GM15510 (cell line): ENCODE measurements around the gene GZMB.

ENCODE experiments used
- POLR2A ChIP-seq: IDR thresholded peaks from 3 replicates; pipeline ENCODE4 v1.6.1; 2011; ENCODE audit warnings: borderline replicate concordance; ENCODE audit not compliant: insufficient read length; ENCODE audit errors: extremely low read depth

GZMB gene

DNA sequence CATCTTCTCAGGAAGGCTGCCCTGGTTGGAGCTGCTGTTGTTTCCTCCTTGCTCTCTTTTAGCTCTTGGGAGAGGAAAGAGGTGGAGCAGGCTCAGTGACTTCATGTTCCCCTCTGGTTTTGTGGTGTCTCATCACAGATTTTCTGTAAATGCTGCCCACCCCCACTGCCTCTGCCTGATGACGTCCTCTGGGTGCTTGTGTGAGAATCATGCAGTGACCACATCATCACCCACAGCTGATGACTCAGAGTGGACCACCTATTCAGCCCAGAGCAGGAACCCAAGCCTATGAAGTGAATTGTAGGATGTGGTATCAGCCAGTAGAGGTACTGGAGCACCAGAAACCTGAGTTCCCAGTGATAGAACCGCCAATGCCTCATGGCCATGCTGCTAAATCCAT lies at the start of gene GZMB:
GZMB (minus strand) TSS at position 33 of the 400 bp plus-strand sequence; CDS start at position 3, 30 bp downstream.
- TF ChIP-seq POLR2A: no peak

DNA sequence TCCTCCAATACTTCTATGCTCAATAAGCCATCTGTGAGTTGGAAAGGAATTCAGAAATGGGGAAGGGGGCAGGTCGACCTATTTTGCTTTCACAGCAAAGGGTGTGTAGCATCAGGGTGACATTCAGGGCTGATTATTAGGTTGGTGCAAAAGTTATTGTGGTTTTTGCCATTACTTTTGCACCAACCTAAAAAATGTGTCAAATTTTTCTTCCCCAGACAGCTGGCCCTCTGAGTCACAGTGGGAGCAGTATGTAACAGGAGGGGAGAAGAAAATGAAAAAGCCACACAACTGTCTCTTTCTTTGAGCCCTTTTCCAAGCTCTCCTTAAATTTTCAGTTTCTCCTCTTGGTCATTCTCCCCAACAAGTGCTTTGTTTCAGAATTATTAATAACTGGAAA lies 47.1 kb upstream of the GZMB start:
- TF ChIP-seq POLR2A: no peak

GRCh38 chr14:24680516-24680915 lies 46.5 kb upstream of the GZMB start:
- TF ChIP-seq POLR2A: no peak

DNA sequence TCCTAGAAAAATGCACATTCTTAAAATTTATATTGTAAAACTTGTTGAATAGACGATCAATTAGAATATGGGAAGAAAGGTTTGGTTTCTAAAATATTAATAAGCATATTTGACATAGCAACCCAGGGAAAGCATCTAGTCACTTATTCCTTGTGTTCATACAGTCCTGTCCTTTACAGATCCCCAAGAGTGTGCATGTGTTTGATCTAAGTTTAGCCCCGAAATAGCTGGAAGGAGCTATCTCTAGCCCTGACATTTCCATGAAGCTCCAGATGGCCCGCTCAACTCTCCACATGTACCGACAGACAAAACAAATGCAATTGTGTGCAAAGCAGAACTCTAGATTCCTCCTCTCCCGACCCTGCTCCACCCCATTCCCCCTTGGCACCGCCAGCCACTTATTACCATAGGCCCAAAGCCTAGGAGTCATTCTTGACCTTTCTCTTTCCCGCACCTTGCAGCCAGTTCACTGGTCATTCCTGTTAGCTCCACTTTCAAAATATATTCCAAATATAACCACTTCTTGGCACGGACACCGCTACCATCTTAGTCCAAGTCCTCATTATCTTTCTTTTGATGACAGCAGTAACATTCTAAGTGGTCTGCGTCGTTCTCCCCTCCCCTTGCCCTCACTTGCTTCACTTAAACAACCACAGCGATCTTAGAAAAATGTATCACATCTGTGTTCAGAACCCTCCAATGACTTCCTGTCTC lies 45.4 kb upstream of the GZMB start:
- no peak for TF ChIP-seq POLR2A

DNA sequence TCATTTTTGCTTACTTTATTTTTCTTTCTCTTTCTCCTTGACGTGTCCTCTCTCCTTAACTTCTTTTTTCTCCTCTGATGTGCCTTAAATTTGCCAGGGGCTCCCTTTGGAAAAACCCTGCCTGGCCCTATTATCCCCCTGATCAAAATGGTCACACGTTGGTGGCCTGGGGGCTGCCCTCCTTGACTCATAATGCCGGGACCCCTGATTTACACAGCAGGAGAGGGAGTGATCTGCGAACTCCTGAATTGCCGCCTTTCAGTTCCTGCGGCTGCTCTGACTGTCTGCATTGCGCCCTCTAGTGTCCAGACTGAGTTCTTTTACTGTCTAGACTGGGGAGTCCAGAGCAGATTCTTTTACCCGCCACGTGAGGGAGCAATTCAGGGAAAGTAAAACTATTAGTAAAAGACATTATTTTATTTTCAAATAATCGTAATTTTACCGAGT lies 44.8 kb upstream of the GZMB start:
- no peak for TF ChIP-seq POLR2A

- no peak for TF ChIP-seq POLR2A
These were observed 44.0 kb upstream of the GZMB start for GRCh38 chr14:24677956-24678355.

- peak; percentile 28 for TF ChIP-seq POLR2A
These were observed 40.4 kb upstream of the GZMB start for GRCh38 chr14:24674204-24674970.

- TF ChIP-seq POLR2A: no peak
These were observed 39.7 kb upstream of the GZMB start for GRCh38 chr14:24673534-24674203.

- no peak for TF ChIP-seq POLR2A
These were observed 39.1 kb upstream of the GZMB start for GRCh38 chr14:24673059-24673458.

DNA sequence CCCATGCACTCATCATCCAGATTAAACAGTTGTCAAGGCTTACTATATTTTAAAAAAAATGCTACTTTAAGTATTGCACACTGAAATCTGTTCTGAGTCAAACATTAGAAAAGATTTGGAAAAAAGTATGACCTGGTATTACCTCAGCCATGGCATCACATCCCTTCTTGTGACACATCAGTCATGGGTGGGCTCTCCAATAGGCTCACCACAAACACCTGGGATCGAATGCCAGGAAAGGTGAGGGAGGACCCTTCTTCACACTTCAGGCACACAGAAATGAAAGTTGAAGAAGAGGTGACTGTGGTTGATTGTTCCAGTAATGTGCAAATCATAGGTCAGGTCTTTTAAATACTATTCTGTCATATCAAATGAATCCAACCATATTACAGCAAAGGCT lies 36.6 kb upstream of the GZMB start:
- TF ChIP-seq POLR2A: no peak

- no peak for TF ChIP-seq POLR2A
These were observed 35.7 kb upstream of the GZMB start for GRCh38 chr14:24669651-24670050.

DNA sequence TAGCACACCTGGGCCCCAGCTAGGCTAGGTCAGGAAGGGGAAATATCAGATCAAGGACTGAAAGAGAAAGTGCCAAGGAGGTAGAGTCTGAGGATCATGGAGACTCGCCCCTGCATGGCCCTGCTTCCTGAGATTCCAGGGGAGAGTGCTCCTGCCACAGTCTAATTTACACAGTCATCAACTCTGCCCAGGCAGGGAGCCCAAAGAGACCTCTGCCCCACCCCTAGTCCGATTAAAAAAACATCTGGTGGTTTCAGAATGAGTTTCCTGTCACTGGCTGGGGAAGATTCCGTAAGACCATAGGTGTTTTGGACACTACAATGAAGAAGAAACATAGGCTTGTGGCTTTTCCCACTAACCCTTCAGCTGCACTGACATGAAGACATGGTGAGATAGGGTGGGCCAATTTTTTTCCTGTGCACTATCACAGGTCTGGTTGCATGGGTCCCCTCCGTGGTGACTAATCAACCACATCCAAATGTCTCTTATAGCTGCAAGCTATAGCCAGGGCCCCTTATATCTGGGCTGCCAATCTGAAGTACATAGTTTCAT lies 31.5 kb upstream of the GZMB start:
- no peak for TF ChIP-seq POLR2A

- no peak for TF ChIP-seq POLR2A
These were observed 30.4 kb upstream of the GZMB start for GRCh38 chr14:24664366-24664765.

GRCh38 chr14:24662753-24663152 lies 28.8 kb upstream of the GZMB start:
- no peak for TF ChIP-seq POLR2A
